ENCODE results near the gene LRRC2.

DNA sequence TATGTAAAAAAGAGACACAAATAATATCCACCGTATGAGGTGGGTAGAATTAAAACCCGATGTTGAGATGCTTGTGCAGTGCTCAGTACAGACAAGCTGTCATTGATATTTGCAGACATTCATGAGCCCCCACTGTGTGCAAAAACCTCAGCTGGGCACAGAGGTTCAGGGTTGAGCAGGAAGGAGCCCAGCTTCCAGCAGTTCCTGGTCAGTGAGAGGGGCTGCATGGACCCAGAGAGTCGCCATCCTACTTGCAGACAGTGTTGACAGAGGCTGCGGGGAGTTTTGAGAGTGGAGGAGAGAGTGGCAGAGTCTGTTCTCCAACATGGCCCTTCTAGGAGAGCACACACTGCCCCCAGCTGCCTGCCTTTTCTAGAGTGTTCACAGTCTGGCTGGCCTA, 95.3 kb downstream of the LRRC2 start:
- TF ChIP-seq, protein P1, sequence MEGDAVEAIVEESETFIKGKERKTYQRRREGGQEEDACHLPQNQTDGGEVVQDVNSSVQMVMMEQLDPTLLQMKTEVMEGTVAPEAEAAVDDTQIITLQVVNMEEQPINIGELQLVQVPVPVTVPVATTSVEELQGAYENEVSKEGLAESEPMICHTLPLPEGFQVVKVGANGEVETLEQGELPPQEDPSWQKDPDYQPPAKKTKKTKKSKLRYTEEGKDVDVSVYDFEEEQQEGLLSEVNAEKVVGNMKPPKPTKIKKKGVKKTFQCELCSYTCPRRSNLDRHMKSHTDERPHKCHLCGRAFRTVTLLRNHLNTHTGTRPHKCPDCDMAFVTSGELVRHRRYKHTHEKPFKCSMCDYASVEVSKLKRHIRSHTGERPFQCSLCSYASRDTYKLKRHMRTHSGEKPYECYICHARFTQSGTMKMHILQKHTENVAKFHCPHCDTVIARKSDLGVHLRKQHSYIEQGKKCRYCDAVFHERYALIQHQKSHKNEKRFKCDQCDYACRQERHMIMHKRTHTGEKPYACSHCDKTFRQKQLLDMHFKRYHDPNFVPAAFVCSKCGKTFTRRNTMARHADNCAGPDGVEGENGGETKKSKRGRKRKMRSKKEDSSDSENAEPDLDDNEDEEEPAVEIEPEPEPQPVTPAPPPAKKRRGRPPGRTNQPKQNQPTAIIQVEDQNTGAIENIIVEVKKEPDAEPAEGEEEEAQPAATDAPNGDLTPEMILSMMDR (IDR thresholded peaks at IDR 0.05): no peak
- TF ChIP-seq POLR2AphosphoS5 (IDR thresholded peaks at IDR 0.05): no peak
- TF ChIP-seq EP300 (IDR thresholded peaks at IDR 0.05): no peak
- TF ChIP-seq POLR2A (IDR thresholded peaks at IDR 0.05): no peak
